GM12872 (cell line): ENCODE data around the gene GABRB2.

ENCODE experiments used
- CTCF ChIP-seq: IDR thresholded peaks from 3 replicates; pipeline ENCODE4 v1.5.1; 2011; ENCODE audit warnings: low read depth, mild to moderate bottlenecking, low read length, moderate library complexity; ENCODE audit not compliant: insufficient read depth

GABRB2 gene

GRCh38 chr5:161302559-161302958, 244.0 kb downstream of the GABRB2 start:
- TF ChIP-seq CTCF, result no peak

- no peak for TF ChIP-seq CTCF
These were observed 244.9 kb downstream of the GABRB2 start for GRCh38 chr5:161301586-161301985.

- TF ChIP-seq CTCF, result no peak
These were observed 247.5 kb downstream of the GABRB2 start for GRCh38 chr5:161299053-161299452.

GRCh38 chr5:161295721-161296250, 250.7 kb downstream of the GABRB2 start:
- TF ChIP-seq CTCF, result no peak

GRCh38 chr5:161288071-161288470, 258.5 kb downstream of the GABRB2 start:
- TF ChIP-seq CTCF, result no peak

- TF ChIP-seq CTCF, result no peak
These were observed 259.1 kb downstream of the GABRB2 start for GRCh38 chr5:161287436-161287835.

- no peak for TF ChIP-seq CTCF
These were observed 260.4 kb downstream of the GABRB2 start for GRCh38 chr5:161286066-161286655.
